Testis (tissue), 2 donors: ENCODE measurements around the gene VIM.

ENCODE experiments used
- CTCF ChIP-seq, 3 experiments: fragments of 450-650 bp in 2 of 3; fragments of 200-600 bp in 1 of 3; sonication (generic) in 1 of 3; IDR thresholded peaks; one replicate each; pipeline ENCODE4 v1.5.1; 2016 to 2019; ENCODE audit warnings: antibody characterized with exemption in 3 of 3, mild to moderate bottlenecking in 2 of 3, moderate library complexity in 1 of 3
- POLR2A ChIP-seq: fragments of 450-650 bp; IDR thresholded peaks from one replicate; pipeline ENCODE4 v1.6.1; 2017; ENCODE audit warnings: antibody characterized with exemption, mild to moderate bottlenecking, moderate library complexity

GRCh38 chr10:17282311-17282710 is 54.3 kb downstream of the VIM start:
- no peak for TF ChIP-seq CTCF (IDR thresholded peaks at IDR 0.05)
- no peak for TF ChIP-seq POLR2A
